ENCODE measurements around the gene HP.

HP gene

GRCh38 chr16:72093448-72094265, 39.4 kb downstream of the HP start, which contains the start of the genes DHX38 and TXNL4B:
Gene DHX38 (plus strand): TSS chr16:72093847. CDS start chr16:72096158, 2,311 bp downstream.
Gene TXNL4B (minus strand): TSS chr16:72093620. CDS start chr16:72090749, 2,871 bp downstream.
- H3K23ac ChIP-seq (ENCODE audit: low read length) = no peak within 1 kb of the TSS
- WGBS (ENCODE audit: extremely low coverage, insufficient coverage, insufficient read length) = no CpG with 5 or more reads among the region's 43 CpGs
- H3K79me2 ChIP-seq (ENCODE audit: control insufficient read depth, insufficient read depth, low read length, poor library complexity) = peaks cover 8% of the 10 kb centered on the region
- peak within 1 kb of the TSS; percentile 77 for H2AFZ ChIP-seq (ENCODE audit: insufficient read depth, low read length, poor library complexity)
- peak; percentile 97 to 98 for DNase-seq
- peak within 1 kb of the TSS; percentile 87 for H4K8ac ChIP-seq (ENCODE audit: low read depth, low read length)
- peak within 1 kb of the TSS; percentile 97 for H3K4me2 ChIP-seq (ENCODE audit: low read length)
- H2BK5ac ChIP-seq (ENCODE audit: low read depth, low read length, poor library complexity) = peak within 1 kb of the TSS; percentile 45
- peak within 1 kb of the TSS; percentile 99 for H3K4me3 ChIP-seq (ENCODE audit: low read depth, low read length)
- H3K27me3 ChIP-seq (ENCODE audit: insufficient read depth, low read length) = no peaks in the 10 kb centered on the region
- H3K27ac ChIP-seq (ENCODE audit: low read depth, low read length) = peak within 1 kb of the TSS; percentile 67
- peaks cover 18 to 31% of the 10 kb centered on the region in 2 experiments for H3K36me3 ChIP-seq (ENCODE audit: control insufficient read depth in 1 of 2, insufficient read depth in 2 of 2, low read length in 2 of 2)
- no peak within 1 kb of the TSS for H2BK12ac ChIP-seq (ENCODE audit: low read length)
- peaks cover 7% of the 10 kb centered on the region for H3K79me1 ChIP-seq (ENCODE audit: low read length)
- peaks cover 0 to 3% of the 10 kb centered on the region in 2 experiments for H3K4me1 ChIP-seq (ENCODE audit: control insufficient read depth in 1 of 2, insufficient read depth in 2 of 2, low read length in 2 of 2)
- peak within 1 kb of the TSS; percentile 66 for H3K18ac ChIP-seq (ENCODE audit: low read length)
- peak within 1 kb of the TSS; percentile 50 for H2BK120ac ChIP-seq (ENCODE audit: insufficient read depth, low read length, poor library complexity)
- peak within 1 kb of the TSS; percentile 63 for H4K12ac ChIP-seq (ENCODE audit: low read depth, low read length)
- peak within 1 kb of the TSS; percentile 95 for H3K9ac ChIP-seq (ENCODE audit: low read length)
- peak within 1 kb of the TSS; percentile 71 for H3K14ac ChIP-seq (ENCODE audit: low read length)
- H3K4ac ChIP-seq (ENCODE audit: low read depth, low read length) = peak within 1 kb of the TSS; percentile 86
- H2AK5ac ChIP-seq (ENCODE audit: low read length) = peak within 1 kb of the TSS; percentile 55
- peak within 1 kb of the TSS; percentile 74 for H4K91ac ChIP-seq (ENCODE audit: low read depth, low read length)
- H3K9me3 ChIP-seq (ENCODE audit: insufficient read depth, low read depth, low read length) = no peaks in the 10 kb centered on the region

GRCh38 chr16:72094266-72094610, 39.9 kb downstream of the HP start:
- peak overlapping the region; percentile 55 for H2AK5ac ChIP-seq (ENCODE audit: low read length)
- WGBS (ENCODE audit: extremely low coverage, insufficient coverage, insufficient read length) = no CpG with 5 or more reads among the region's 11 CpGs
- H4K91ac ChIP-seq (ENCODE audit: low read depth, low read length) = peak overlapping the region; percentile 74

GRCh38 chr16:72098936-72099335, 44.6 kb downstream of the HP start:
- Histone ChIP-seq H3K4ac (ENCODE audit: low read depth, low read length) (no peak overlapping the region), H3K79me1 (ENCODE audit: low read length) (peaks cover 2% of the 10 kb centered on the region), H2BK12ac (ENCODE audit: low read length) (no peak overlapping the region), H2AK5ac (ENCODE audit: low read length) (no peak overlapping the region), H4K8ac (ENCODE audit: low read depth, low read length) (no peak overlapping the region), H2BK120ac (ENCODE audit: insufficient read depth, low read length, poor library complexity) (no peak overlapping the region), H2BK5ac (ENCODE audit: low read depth, low read length, poor library complexity) (no peak overlapping the region), H3K9me3 (ENCODE audit: insufficient read depth, low read depth, low read length) (no peaks in the 10 kb centered on the region), H3K4me2 (ENCODE audit: low read length) (no peak overlapping the region), H3K4me3 (ENCODE audit: low read depth, low read length) (no peak overlapping the region), H3K18ac (ENCODE audit: low read length) (no peak overlapping the region), H3K36me3 (ENCODE audit: control insufficient read depth in 1 of 2, insufficient read depth in 2 of 2, low read length in 2 of 2) (peaks cover 58 to 70% of the 10 kb centered on the region in 2 experiments), H3K9ac (ENCODE audit: low read length) (no peak overlapping the region), H3K14ac (ENCODE audit: low read length) (no peak overlapping the region), H3K23ac (ENCODE audit: low read length) (no peak overlapping the region), H3K79me2 (ENCODE audit: control insufficient read depth, insufficient read depth, low read length, poor library complexity) (peaks cover 2% of the 10 kb centered on the region), H3K4me1 (ENCODE audit: control insufficient read depth in 1 of 2, insufficient read depth in 2 of 2, low read length in 2 of 2) (no peaks in the 10 kb centered on the region), H4K12ac (ENCODE audit: low read depth, low read length) (no peak overlapping the region), H3K27me3 (ENCODE audit: insufficient read depth, low read length) (no peaks in the 10 kb centered on the region), H3K27ac (ENCODE audit: low read depth, low read length) (no peak overlapping the region), H4K91ac (ENCODE audit: low read depth, low read length) (no peak overlapping the region), H2AFZ (ENCODE audit: insufficient read depth, low read length, poor library complexity) (no peak overlapping the region)
- no CpG with 5 or more reads among the region's 15 CpGs for WGBS (ENCODE audit: extremely low coverage, insufficient coverage, insufficient read length)
- no peak for DNase-seq

More at GRCh38 chr16:72094266-72094610, 39.9 kb downstream of the HP start:
- H3K36me3 ChIP-seq (ENCODE audit: control insufficient read depth in 1 of 2, insufficient read depth in 2 of 2, low read length in 2 of 2) = peaks cover 24 to 34% of the 10 kb centered on the region in 2 experiments
- H3K4me1 ChIP-seq (ENCODE audit: control insufficient read depth in 1 of 2, insufficient read depth in 2 of 2, low read length in 2 of 2) = peaks cover 0 to 3% of the 10 kb centered on the region in 2 experiments
- H3K9me3 ChIP-seq (ENCODE audit: insufficient read depth, low read depth, low read length) = no peaks in the 10 kb centered on the region
- peak overlapping the region; percentile 77 for H2AFZ ChIP-seq (ENCODE audit: insufficient read depth, low read length, poor library complexity)
- H4K8ac ChIP-seq (ENCODE audit: low read depth, low read length) = peak overlapping the region; percentile 87
- H3K27me3 ChIP-seq (ENCODE audit: insufficient read depth, low read length) = no peaks in the 10 kb centered on the region
- peak overlapping the region; percentile 99 for H3K4me3 ChIP-seq (ENCODE audit: low read depth, low read length)
- peak overlapping the region; percentile 50 for H2BK120ac ChIP-seq (ENCODE audit: insufficient read depth, low read length, poor library complexity)
- peak overlapping the region; percentile 66 for H3K18ac ChIP-seq (ENCODE audit: low read length)
- H3K4ac ChIP-seq (ENCODE audit: low read depth, low read length) = peak overlapping the region; percentile 86
- no peak overlapping the region for H2BK12ac ChIP-seq (ENCODE audit: low read length)
- H2BK5ac ChIP-seq (ENCODE audit: low read depth, low read length, poor library complexity) = no peak overlapping the region
- no peak overlapping the region for H3K23ac ChIP-seq (ENCODE audit: low read length)
- peaks cover 7% of the 10 kb centered on the region for H3K79me1 ChIP-seq (ENCODE audit: low read length)
- peaks cover 8% of the 10 kb centered on the region for H3K79me2 ChIP-seq (ENCODE audit: control insufficient read depth, insufficient read depth, low read length, poor library complexity)
- H4K12ac ChIP-seq (ENCODE audit: low read depth, low read length) = peak overlapping the region; percentile 63
- peak overlapping the region; percentile 71 for H3K14ac ChIP-seq (ENCODE audit: low read length)
- no peak overlapping the region for H3K27ac ChIP-seq (ENCODE audit: low read depth, low read length)
- H3K4me2 ChIP-seq (ENCODE audit: low read length) = peak overlapping the region; percentile 97
- peak overlapping the region; percentile 95 for H3K9ac ChIP-seq (ENCODE audit: low read length)
- DNase-seq = peak in 1 of 2 donors; percentile 19

- Histone ChIP-seq H3K4ac (ENCODE audit: low read depth, low read length) (no peak overlapping the region), H3K27ac (ENCODE audit: low read depth, low read length) (no peak overlapping the region), H3K23ac (ENCODE audit: low read length) (no peak overlapping the region), H3K4me1 (ENCODE audit: control insufficient read depth in 1 of 2, insufficient read depth in 2 of 2, low read length in 2 of 2) (no peaks in the 10 kb centered on the region), H3K27me3 (ENCODE audit: insufficient read depth, low read length) (no peaks in the 10 kb centered on the region), H2BK5ac (ENCODE audit: low read depth, low read length, poor library complexity) (no peak overlapping the region), H3K36me3 (ENCODE audit: control insufficient read depth in 1 of 2, insufficient read depth in 2 of 2, low read length in 2 of 2) (peaks cover 63 to 75% of the 10 kb centered on the region in 2 experiments), H3K79me2 (ENCODE audit: control insufficient read depth, insufficient read depth, low read length, poor library complexity) (no peaks in the 10 kb centered on the region), H2AK5ac (ENCODE audit: low read length) (no peak overlapping the region), H4K8ac (ENCODE audit: low read depth, low read length) (no peak overlapping the region), H3K18ac (ENCODE audit: low read length) (no peak overlapping the region), H3K14ac (ENCODE audit: low read length) (no peak overlapping the region), H4K91ac (ENCODE audit: low read depth, low read length) (no peak overlapping the region), H3K9me3 (ENCODE audit: insufficient read depth, low read depth, low read length) (no peaks in the 10 kb centered on the region), H2BK120ac (ENCODE audit: insufficient read depth, low read length, poor library complexity) (no peak overlapping the region), H4K12ac (ENCODE audit: low read depth, low read length) (no peak overlapping the region), H3K4me2 (ENCODE audit: low read length) (no peak overlapping the region), H2AFZ (ENCODE audit: insufficient read depth, low read length, poor library complexity) (no peak overlapping the region), H3K9ac (ENCODE audit: low read length) (no peak overlapping the region), H3K4me3 (ENCODE audit: low read depth, low read length) (no peak overlapping the region), H3K79me1 (ENCODE audit: low read length) (no peaks in the 10 kb centered on the region), H2BK12ac (ENCODE audit: low read length) (no peak overlapping the region)
- DNase-seq = peak; percentile 28 to 74
- no CpG with 5 or more reads among the region's 12 CpGs for WGBS (ENCODE audit: extremely low coverage, insufficient coverage, insufficient read length)
These were observed 45.1 kb downstream of the HP start for GRCh38 chr16:72099377-72099818.

All from trophoblast cell (in vitro differentiated cells and primary cell).